Liver (tissue), 3 donors: ENCODE measurements around the gene FAM89B.

Experiments
- EGR1 ChIP-seq, 2 donors: IDR thresholded peaks; 2 replicates each; pipeline ENCODE4 v1.6.1; 2016 to 2018; ENCODE audit warnings: antibody characterized with exemption in 2 of 2, low read depth in 2 of 2
- FOXA1 ChIP-seq: IDR thresholded peaks from 2 replicates; pipeline ENCODE4 v1.6.1; 2016; ENCODE audit warnings: antibody characterized with exemption
- GABPA ChIP-seq, 2 donors: IDR thresholded peaks in 1 of 2; conservative IDR thresholded peaks in 1 of 2; 2 replicates each; pipeline ENCODE4 v1.6.1; 2016; ENCODE audit warnings: antibody characterized with exemption in 2 of 2, mild to moderate bottlenecking in 1 of 2, moderate library complexity in 1 of 2
- JUND ChIP-seq, 2 donors: IDR thresholded peaks; 2 replicates each; pipeline ENCODE4 v1.6.1; 2016; ENCODE audit warnings: antibody characterized with exemption in 2 of 2
- RAD21 ChIP-seq, 2 donors: IDR thresholded peaks; 2 replicates each; pipeline ENCODE4 v1.6.1; 2016; ENCODE audit warnings: antibody characterized with exemption in 2 of 2, mild to moderate bottlenecking in 2 of 2
- RXRA ChIP-seq, 2 donors: IDR thresholded peaks; 2 replicates each; pipeline ENCODE4 v1.6.1; 2017 to 2018; ENCODE audit warnings: antibody characterized with exemption in 2 of 2, mild to moderate bottlenecking in 1 of 2
- SP1 ChIP-seq: IDR thresholded peaks from 2 replicates; pipeline ENCODE4 v1.6.1; 2018; ENCODE audit warnings: antibody characterized with exemption, mild to moderate bottlenecking
- TAF1 ChIP-seq: conservative IDR thresholded peaks from 2 replicates; pipeline ENCODE4 v1.6.1; 2016; ENCODE audit warnings: antibody characterized with exemption, mild to moderate bottlenecking
- YY1 ChIP-seq: IDR thresholded peaks from 2 replicates; pipeline ENCODE4 v1.6.1; 2016; ENCODE audit warnings: antibody characterized with exemption, mild to moderate bottlenecking
- TF ChIP-seq, protein P1 (sequence below): IDR thresholded peaks from 2 replicates; pipeline ENCODE4 v1.6.1; 2016; ENCODE audit warnings: antibody characterized with exemption
- TF ChIP-seq, protein P2 (sequence below): fragments of 150-350 bp; IDR thresholded peaks from 2 replicates; pipeline ENCODE4 v1.5.1; 2017; ENCODE audit warnings: improper control_type of control experiment, low read depth, low read length; ENCODE audit not compliant: missing input control
- TF ChIP-seq, protein P3 (sequence below): IDR thresholded peaks from 2 replicates; pipeline ENCODE4 v1.6.1; 2016; ENCODE audit warnings: antibody characterized with exemption, mild to moderate bottlenecking
- TF ChIP-seq, protein P4 (sequence below): IDR thresholded peaks from 2 replicates; pipeline ENCODE4 v1.6.1; 2016; ENCODE audit warnings: antibody characterized with exemption
- TF ChIP-seq, protein P5 (sequence below): IDR thresholded peaks from 2 replicates; pipeline ENCODE4 v1.6.1; 2016; ENCODE audit warnings: antibody characterized with exemption
- donor health status: healthy.
- donor health status: healthy.

DNA sequence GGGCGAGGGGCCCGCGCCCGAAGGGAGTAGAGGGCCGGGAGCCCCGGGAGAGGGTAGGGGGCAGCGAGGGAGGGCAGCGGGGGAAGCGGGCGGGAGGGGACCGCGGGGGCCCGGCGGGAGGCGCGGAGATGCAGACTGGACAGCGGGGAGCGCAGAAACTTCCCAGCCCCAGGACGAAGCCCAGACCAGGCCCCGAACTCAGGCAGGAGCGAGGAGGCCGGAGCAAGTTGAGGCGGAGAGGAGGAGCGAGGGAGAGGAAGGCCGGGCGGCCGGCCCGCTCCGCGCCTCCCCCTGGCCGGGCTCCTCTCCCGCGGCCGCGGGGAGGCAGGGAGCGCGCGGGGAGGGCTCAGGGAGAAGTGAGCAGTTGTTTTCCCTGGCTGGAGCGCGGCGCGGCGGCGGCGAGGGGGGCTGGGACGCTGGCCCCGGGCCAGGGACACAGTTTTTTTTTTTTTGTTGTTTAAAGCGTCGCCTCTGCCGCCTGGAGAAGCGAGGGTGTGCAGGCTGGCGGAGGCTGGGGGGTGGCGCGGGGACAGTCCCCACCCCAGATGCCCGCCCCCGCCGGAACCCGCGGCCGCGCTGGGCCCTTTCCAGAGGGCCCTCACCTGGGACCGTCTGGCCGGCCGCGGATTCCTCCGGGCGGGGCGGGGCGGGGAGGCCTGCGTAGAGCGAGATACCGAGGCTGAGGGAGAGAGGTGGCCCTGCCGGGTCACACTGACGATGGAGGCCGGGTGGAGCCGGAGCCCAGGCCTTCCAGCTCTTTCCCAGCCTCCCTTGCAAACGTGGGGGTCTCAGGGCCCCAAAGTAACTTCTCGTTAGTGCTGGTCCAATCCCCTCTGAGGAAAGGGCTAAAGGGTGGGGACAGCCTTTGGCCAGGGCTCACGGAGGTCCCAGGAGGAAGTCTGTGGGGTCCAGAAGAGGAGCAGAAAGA, 14.1 kb upstream of the FAM89B start, which contains the start of gene LTBP3:
- TF ChIP-seq, protein P1, sequence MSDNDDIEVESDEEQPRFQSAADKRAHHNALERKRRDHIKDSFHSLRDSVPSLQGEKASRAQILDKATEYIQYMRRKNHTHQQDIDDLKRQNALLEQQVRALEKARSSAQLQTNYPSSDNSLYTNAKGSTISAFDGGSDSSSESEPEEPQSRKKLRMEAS = no peak
- TF ChIP-seq, protein P2, sequence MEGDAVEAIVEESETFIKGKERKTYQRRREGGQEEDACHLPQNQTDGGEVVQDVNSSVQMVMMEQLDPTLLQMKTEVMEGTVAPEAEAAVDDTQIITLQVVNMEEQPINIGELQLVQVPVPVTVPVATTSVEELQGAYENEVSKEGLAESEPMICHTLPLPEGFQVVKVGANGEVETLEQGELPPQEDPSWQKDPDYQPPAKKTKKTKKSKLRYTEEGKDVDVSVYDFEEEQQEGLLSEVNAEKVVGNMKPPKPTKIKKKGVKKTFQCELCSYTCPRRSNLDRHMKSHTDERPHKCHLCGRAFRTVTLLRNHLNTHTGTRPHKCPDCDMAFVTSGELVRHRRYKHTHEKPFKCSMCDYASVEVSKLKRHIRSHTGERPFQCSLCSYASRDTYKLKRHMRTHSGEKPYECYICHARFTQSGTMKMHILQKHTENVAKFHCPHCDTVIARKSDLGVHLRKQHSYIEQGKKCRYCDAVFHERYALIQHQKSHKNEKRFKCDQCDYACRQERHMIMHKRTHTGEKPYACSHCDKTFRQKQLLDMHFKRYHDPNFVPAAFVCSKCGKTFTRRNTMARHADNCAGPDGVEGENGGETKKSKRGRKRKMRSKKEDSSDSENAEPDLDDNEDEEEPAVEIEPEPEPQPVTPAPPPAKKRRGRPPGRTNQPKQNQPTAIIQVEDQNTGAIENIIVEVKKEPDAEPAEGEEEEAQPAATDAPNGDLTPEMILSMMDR = no peak
- TF ChIP-seq EGR1 (IDR thresholded peaks at IDR 0.05; ENCODE audit: low read depth in 2 of 2) (no peak), TAF1 (no peak), JUND (IDR thresholded peaks at IDR 0.05) (no peak), RAD21 (IDR thresholded peaks at IDR 0.05) (no peak), SP1 (peak; percentile 8), RXRA (IDR thresholded peaks at IDR 0.05) (peak in 1 of 2 donors; percentile 2), YY1 (no peak), GABPA (IDR thresholded peaks at IDR 0.05 in 1 of 2, conservative IDR thresholded peaks at IDR 0.05 in 1 of 2) (no peak), FOXA1 (no peak)
- TF ChIP-seq, protein P3, sequence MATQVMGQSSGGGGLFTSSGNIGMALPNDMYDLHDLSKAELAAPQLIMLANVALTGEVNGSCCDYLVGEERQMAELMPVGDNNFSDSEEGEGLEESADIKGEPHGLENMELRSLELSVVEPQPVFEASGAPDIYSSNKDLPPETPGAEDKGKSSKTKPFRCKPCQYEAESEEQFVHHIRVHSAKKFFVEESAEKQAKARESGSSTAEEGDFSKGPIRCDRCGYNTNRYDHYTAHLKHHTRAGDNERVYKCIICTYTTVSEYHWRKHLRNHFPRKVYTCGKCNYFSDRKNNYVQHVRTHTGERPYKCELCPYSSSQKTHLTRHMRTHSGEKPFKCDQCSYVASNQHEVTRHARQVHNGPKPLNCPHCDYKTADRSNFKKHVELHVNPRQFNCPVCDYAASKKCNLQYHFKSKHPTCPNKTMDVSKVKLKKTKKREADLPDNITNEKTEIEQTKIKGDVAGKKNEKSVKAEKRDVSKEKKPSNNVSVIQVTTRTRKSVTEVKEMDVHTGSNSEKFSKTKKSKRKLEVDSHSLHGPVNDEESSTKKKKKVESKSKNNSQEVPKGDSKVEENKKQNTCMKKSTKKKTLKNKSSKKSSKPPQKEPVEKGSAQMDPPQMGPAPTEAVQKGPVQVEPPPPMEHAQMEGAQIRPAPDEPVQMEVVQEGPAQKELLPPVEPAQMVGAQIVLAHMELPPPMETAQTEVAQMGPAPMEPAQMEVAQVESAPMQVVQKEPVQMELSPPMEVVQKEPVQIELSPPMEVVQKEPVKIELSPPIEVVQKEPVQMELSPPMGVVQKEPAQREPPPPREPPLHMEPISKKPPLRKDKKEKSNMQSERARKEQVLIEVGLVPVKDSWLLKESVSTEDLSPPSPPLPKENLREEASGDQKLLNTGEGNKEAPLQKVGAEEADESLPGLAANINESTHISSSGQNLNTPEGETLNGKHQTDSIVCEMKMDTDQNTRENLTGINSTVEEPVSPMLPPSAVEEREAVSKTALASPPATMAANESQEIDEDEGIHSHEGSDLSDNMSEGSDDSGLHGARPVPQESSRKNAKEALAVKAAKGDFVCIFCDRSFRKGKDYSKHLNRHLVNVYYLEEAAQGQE = no peak
- TF ChIP-seq, protein P4, sequence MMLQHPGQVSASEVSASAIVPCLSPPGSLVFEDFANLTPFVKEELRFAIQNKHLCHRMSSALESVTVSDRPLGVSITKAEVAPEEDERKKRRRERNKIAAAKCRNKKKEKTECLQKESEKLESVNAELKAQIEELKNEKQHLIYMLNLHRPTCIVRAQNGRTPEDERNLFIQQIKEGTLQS = no peak
- TF ChIP-seq, protein P5, sequence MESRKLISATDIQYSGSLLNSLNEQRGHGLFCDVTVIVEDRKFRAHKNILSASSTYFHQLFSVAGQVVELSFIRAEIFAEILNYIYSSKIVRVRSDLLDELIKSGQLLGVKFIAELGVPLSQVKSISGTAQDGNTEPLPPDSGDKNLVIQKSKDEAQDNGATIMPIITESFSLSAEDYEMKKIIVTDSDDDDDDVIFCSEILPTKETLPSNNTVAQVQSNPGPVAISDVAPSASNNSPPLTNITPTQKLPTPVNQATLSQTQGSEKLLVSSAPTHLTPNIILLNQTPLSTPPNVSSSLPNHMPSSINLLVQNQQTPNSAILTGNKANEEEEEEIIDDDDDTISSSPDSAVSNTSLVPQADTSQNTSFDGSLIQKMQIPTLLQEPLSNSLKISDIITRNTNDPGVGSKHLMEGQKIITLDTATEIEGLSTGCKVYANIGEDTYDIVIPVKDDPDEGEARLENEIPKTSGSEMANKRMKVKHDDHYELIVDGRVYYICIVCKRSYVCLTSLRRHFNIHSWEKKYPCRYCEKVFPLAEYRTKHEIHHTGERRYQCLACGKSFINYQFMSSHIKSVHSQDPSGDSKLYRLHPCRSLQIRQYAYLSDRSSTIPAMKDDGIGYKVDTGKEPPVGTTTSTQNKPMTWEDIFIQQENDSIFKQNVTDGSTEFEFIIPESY = no peak
